ENCODE results near the gene KRTAP5-10. TPM values are rescaled to one million over a fixed set of nuclear protein-coding genes. Genes with fewer than 3 reads are reported as not detected.
"Not testable (repeated sequence)": the region's sequence is repeated elsewhere in the genome, so short reads cannot be mapped to it uniquely, and the experiment has no call there.

The KRTAP5-10 gene
- total RNA-seq, 1 experiment from 2014 or later: not detected

GRCh38 chr11:71576688-71577465, 11.5 kb downstream of the KRTAP5-10 start:
- H3K27ac Mint-ChIP-seq; DNase-seq (ENCODE audit: low spot score); H3K4me3 Mint-ChIP-seq; H3K9me3 Mint-ChIP-seq; H3K36me3 Mint-ChIP-seq; POLR2A ChIA-PET; CTCF ChIA-PET; ATAC-seq: not testable (repeated sequence)
- Mint-ChIP-seq H3K27me3 (ENCODE audit: low read depth) (peaks cover 20% of the 10 kb centered on the region), H3K4me1 (peaks cover 27% of the 10 kb centered on the region)

- no peak for DNase-seq (ENCODE audit: low spot score)
- Mint-ChIP-seq H3K4me1 (peaks cover 30% of the 10 kb centered on the region), H3K9me3 (no peaks in the 10 kb centered on the region), H3K36me3 (no peaks in the 10 kb centered on the region), H3K27ac (no peak overlapping the region), H3K27me3 (ENCODE audit: low read depth) (peaks cover 23% of the 10 kb centered on the region), H3K4me3 (no peak overlapping the region)
- ChIA-PET CTCF (no interaction called here), POLR2A (no interaction called here)
- TF ChIP-seq OVOL2 (CRISPR knock-in tag; IDR thresholded peaks at IDR 0.05; ENCODE audit: borderline replicate concordance) (no peak), CBFB (CRISPR knock-in tag; IDR thresholded peaks at IDR 0.05; ENCODE audit: low read depth) (no peak), HMGXB4 (CRISPR knock-in tag; IDR thresholded peaks at IDR 0.05) (no peak), TEAD1 (CRISPR knock-in tag; IDR thresholded peaks at IDR 0.05) (no peak), NFATC4 (CRISPR knock-in tag; IDR thresholded peaks at IDR 0.05) (no peak), ZNF138 (CRISPR knock-in tag; conservative IDR thresholded peaks at IDR 0.05) (no peak), USF2 (CRISPR knock-in tag; IDR thresholded peaks at IDR 0.05) (no peak), AFF4 (CRISPR knock-in tag; IDR thresholded peaks at IDR 0.05; ENCODE audit: borderline replicate concordance) (no peak)
- no peak for ATAC-seq
These were observed 12.2 kb downstream of the KRTAP5-10 start for GRCh38 chr11:71577469-71578004.

GRCh38 chr11:71579513-71579912, 14.2 kb downstream of the KRTAP5-10 start:
- ATAC-seq: not testable (repeated sequence)
- CTCF ChIA-PET: interaction anchor here (0.6 to 3.8 kb wide), 24 partner anchors 8 to 493 kb away, joined by 3 to 41 read pairs (median 4); partner anchors contain the start of genes DHCR7, KRTAP5-10, KRTAP5-7 and KRTAP5-9

GRCh38 chr11:71580057-71581003, 15.0 kb downstream of the KRTAP5-10 start:
- Mint-ChIP-seq H3K4me1 (peaks cover 32% of the 10 kb centered on the region), H3K27ac (no peak overlapping the region), H3K27me3 (ENCODE audit: low read depth) (peaks cover 23% of the 10 kb centered on the region), H3K36me3 (no peaks in the 10 kb centered on the region), H3K9me3 (no peaks in the 10 kb centered on the region), H3K4me3 (no peak overlapping the region)
- DNase-seq (ENCODE audit: low spot score): peak; percentile 63
- ChIA-PET CTCF (interaction anchor here (0.6 to 3.8 kb wide), 25 partner anchors 8 to 493 kb away, joined by 3 to 41 read pairs (median 4); partner anchors contain the start of genes DHCR7, KRTAP5-10, KRTAP5-7 and KRTAP5-9), POLR2A (no interaction called here)
- TF ChIP-seq NR3C1 (CRISPR knock-in tag; conservative IDR thresholded peaks at IDR 0.05; ENCODE audit: low read depth) (no peak), ZNF423 (CRISPR knock-in tag; IDR thresholded peaks at IDR 0.05) (no peak), MAX (CRISPR knock-in tag; IDR thresholded peaks at IDR 0.05) (peak; percentile 89), IRF2 (CRISPR knock-in tag; IDR thresholded peaks at IDR 0.05; ENCODE audit: borderline replicate concordance, low read depth) (no peak), TCF7 (CRISPR knock-in tag; IDR thresholded peaks at IDR 0.05; ENCODE audit: low read depth) (no peak), TEAD4 (CRISPR knock-in tag; IDR thresholded peaks at IDR 0.05) (no peak), CTCF (IDR thresholded peaks at IDR 0.05) (peak; percentile 57), ETV6 (CRISPR knock-in tag; IDR thresholded peaks at IDR 0.05) (0 out of 2 replicates have a peak, but pooled peaks have one; percentile 51), FOXK1 (CRISPR knock-in tag; IDR thresholded peaks at IDR 0.05) (no peak)
- ATAC-seq: peak; percentile 72

More at GRCh38 chr11:71579513-71579912, 14.2 kb downstream of the KRTAP5-10 start:
- H3K27ac Mint-ChIP-seq; H3K9me3 Mint-ChIP-seq; H3K4me3 Mint-ChIP-seq; H3K36me3 Mint-ChIP-seq; POLR2A ChIA-PET; DNase-seq (ENCODE audit: low spot score): not testable (repeated sequence)
- H3K27me3 Mint-ChIP-seq (ENCODE audit: low read depth): peaks cover 23% of the 10 kb centered on the region
- H3K4me1 Mint-ChIP-seq: peaks cover 32% of the 10 kb centered on the region

Measured in WTC11 (cell line).